Lower leg skin (tissue), 4 donors: Measurements from ENCODE around the gene YJEFN3. TPM values are rescaled to one million over a fixed set of nuclear protein-coding genes. Genes with fewer than 3 reads are reported as not detected.
A peak's percentile ranks its signal among the peaks of the same experiment; 100 is the strongest.

ENCODE experiments used
- DNase-seq, 2 donors: peaks; one replicate each; pipeline ENCODE4 v3.0.0-alpha.2; 2019; ENCODE audit warnings: low spot score in 2 of 2
- H3K4me3 ChIP-seq: fragments of 200-600 bp; sonication (generic); 2 replicates; pipeline ENCODE4 v1.5.1; 2017; ENCODE audit warnings: mild to moderate bottlenecking, low read depth; ENCODE audit not compliant: poor library complexity, severe bottlenecking
- CTCF ChIP-seq, 3 donors: fragments of 450-650 bp; IDR thresholded peaks; one replicate each; pipeline ENCODE4 v1.5.1; 2016; ENCODE audit warnings: antibody characterized with exemption in 3 of 3, mild to moderate bottlenecking in 3 of 3, moderate library complexity in 2 of 3
- POLR2A ChIP-seq, 2 donors: fragments of 450-650 bp; IDR thresholded peaks; one replicate each; pipeline ENCODE4 v1.6.1; 2016 to 2017; ENCODE audit warnings: antibody characterized with exemption in 2 of 2, mild to moderate bottlenecking in 1 of 2, moderate library complexity in 1 of 2
- WGBS, 2 donors: methylation state at CpG; one replicate each; pipeline ENCODE4 v1.1.5; 2018; 5-methylcytosine and 5-hydroxymethylcytosine counted together
- intact Hi-C: fragments of 100-400 bp; cut with DNase I; formaldehyde crosslinking; loops from one replicate; pipeline ENCODE4 v1.15.0; 2023; ENCODE audit warnings: low total_unique reads
- total RNA-seq, 4 donors: library from RNA; depleted of rRNA; stranded (reverse); fragments of >200 nt; gene quantifications; one replicate each; pipeline ENCODE4 v1.1.0, GENCODE V29; 2016

The YJEFN3 gene
- total RNA-seq, 4 donors from 2014 or later, result 0.15 to 2.8 (median 0.49) TPM

GRCh38 chr19:19515642-19516519, 12.8 kb upstream of the YJEFN3 start, which contains the start of gene NDUFA13:
TSS of gene NDUFA13 (plus strand) at chr19:19516225. CDS start at chr19:19516239, 14 bp downstream.
- 6 to 7% methylated on average over 41 to 61 of the region's 61 CpGs for WGBS, 2 donors
- intact Hi-C loops, result no loop called here
- peak within 1 kb of the TSS; percentile 72 for H3K4me3 ChIP-seq
- DNase-seq, result peak; percentile 93 to 99
- TF ChIP-seq CTCF (IDR thresholded peaks at IDR 0.05) (no peak), POLR2A (IDR thresholded peaks at IDR 0.05) (peak in 1 of 2 donors; percentile 31)

- 73 to 82% methylated on average over 10 of the region's 10 CpGs for whole genome bisulfite sequencing, 2 donors
- H3K4me3 ChIP-seq, result no peak overlapping the region
- no peak for TF ChIP-seq POLR2A (IDR thresholded peaks at IDR 0.05)
- no peak for TF ChIP-seq CTCF (IDR thresholded peaks at IDR 0.05)
- no peak for DNase-seq
- intact Hi-C loops, result no loop called here
These were observed 11.5 kb upstream of the YJEFN3 start for GRCh38 chr19:19517235-19517619.

GRCh38 chr19:19520989-19521388, 7.7 kb upstream of the YJEFN3 start:
- no peak overlapping the region for H3K4me3 ChIP-seq
- intact Hi-C loops, result no loop called here
- TF ChIP-seq CTCF (IDR thresholded peaks at IDR 0.05) (no peak), POLR2A (IDR thresholded peaks at IDR 0.05) (no peak)
- no peak for DNase-seq
- WGBS, 2 donors, result 76 to 79% methylated on average over 6 of the region's 6 CpGs

GRCh38 chr19:19523177-19523576, 5.5 kb upstream of the YJEFN3 start:
- TF ChIP-seq CTCF (IDR thresholded peaks at IDR 0.05) (no peak), POLR2A (IDR thresholded peaks at IDR 0.05) (no peak)
- no peak overlapping the region for H3K4me3 ChIP-seq
- 94 to 95% methylated on average over 3 of the region's 3 CpGs for WGBS, 2 donors
- no peak for DNase-seq
- intact Hi-C loops, result no loop called here

- no peak overlapping the region for H3K4me3 ChIP-seq
- WGBS, 2 donors, result 85 to 87% methylated on average over 7 of the region's 7 CpGs
- TF ChIP-seq POLR2A (IDR thresholded peaks at IDR 0.05), result no peak
- no peak for TF ChIP-seq CTCF (IDR thresholded peaks at IDR 0.05)
- intact Hi-C loops, result no loop called here
- no peak for DNase-seq
These were observed 4.7 kb upstream of the YJEFN3 start for GRCh38 chr19:19524053-19524452.
